ENCODE results near the gene NFAM1.

GRCh38 chr22:42434748-42435425 is 2.7 kb upstream of the NFAM1 start:
- TF ChIP-seq POLR2A (IDR thresholded peaks at IDR 0.05) (no peak), CTCF (IDR thresholded peaks at IDR 0.05) (no peak)
